Tibial nerve (tissue), 4 donors: ENCODE measurements around the gene CHAC1. TPM values are rescaled to one million over a fixed set of nuclear protein-coding genes. Genes with fewer than 3 reads are reported as not detected.
A peak's percentile ranks its signal among the peaks of the same experiment; 100 is the strongest.

Source experiments
- DNase-seq, 2 donors: peaks; one replicate each; pipeline ENCODE4 v3.0.0-alpha.2; 2019; ENCODE audit warnings: low spot score in 2 of 2
- H3K27ac ChIP-seq, 4 donors: fragments of 200-600 bp; sonication (generic) in 3 of 4; one replicate each; pipeline ENCODE4 v1.5.1; 2017 to 2019; ENCODE audit warnings: mild to moderate bottlenecking in 1 of 4
- H3K27me3 ChIP-seq, 2 donors: fragments of 200-600 bp; sonication (generic) in 1 of 2; one replicate each; pipeline versions ENCODE4 v1.5.1 to v1.6.0; 2017 to 2019
- H3K36me3 ChIP-seq, 3 donors: fragments of 200-600 bp; sonication (generic); one replicate each; pipeline ENCODE4 v1.5.1; 2018 to 2019
- H3K4me1 ChIP-seq, 4 donors: fragments of 200-600 bp; sonication (generic) in 3 of 4; one replicate each; pipeline ENCODE4 v1.5.1; 2017 to 2019
- H3K4me3 ChIP-seq, 4 donors: fragments of 200-600 bp; sonication (generic) in 3 of 4; one replicate each; pipeline ENCODE4 v1.5.1; 2017 to 2019; ENCODE audit warnings: mild to moderate bottlenecking in 1 of 4, moderate library complexity in 1 of 4
- H3K9me3 ChIP-seq, 4 donors: fragments of 200-600 bp; sonication (generic) in 3 of 4; one replicate each; pipeline ENCODE4 v1.5.1; 2017 to 2019
- EP300 ChIP-seq, 2 donors: sonication (generic); formaldehyde crosslinking; IDR thresholded peaks; one replicate each; pipeline ENCODE4 v1.6.1; 2017; ENCODE audit warnings: antibody characterized with exemption in 2 of 2, mild to moderate bottlenecking in 1 of 2
- POLR2A ChIP-seq, 2 donors: fragments of 450-650 bp; IDR thresholded peaks; one replicate each; pipeline ENCODE4 v1.6.1; 2017; ENCODE audit warnings: antibody characterized with exemption in 2 of 2, mild to moderate bottlenecking in 2 of 2, moderate library complexity in 2 of 2
- WGBS, 2 donors: methylation state at CpG; one replicate each; pipeline ENCODE4 v1.1.5; 2018; 5-methylcytosine and 5-hydroxymethylcytosine counted together
- total RNA-seq, 4 donors: library from RNA; depleted of rRNA; stranded (reverse); fragments of >200 nt; gene quantifications; one replicate each; pipeline ENCODE4 v1.1.0, GENCODE V29; 2016
- TF ChIP-seq, protein P1 (sequence below), 5 experiments: fragments of 200-600 bp in 3 of 5; fragments of 450-650 bp in 2 of 5; sonication (generic) in 3 of 5; IDR thresholded peaks; one replicate each; pipeline ENCODE4 v1.5.1; 2016 to 2019; ENCODE audit warnings: antibody characterized with exemption in 5 of 5, mild to moderate bottlenecking in 3 of 5, moderate library complexity in 2 of 5

The CHAC1 gene
- total RNA-seq, 4 donors from 2014 or later = 2.7 TPM; not detected in 3

DNA sequence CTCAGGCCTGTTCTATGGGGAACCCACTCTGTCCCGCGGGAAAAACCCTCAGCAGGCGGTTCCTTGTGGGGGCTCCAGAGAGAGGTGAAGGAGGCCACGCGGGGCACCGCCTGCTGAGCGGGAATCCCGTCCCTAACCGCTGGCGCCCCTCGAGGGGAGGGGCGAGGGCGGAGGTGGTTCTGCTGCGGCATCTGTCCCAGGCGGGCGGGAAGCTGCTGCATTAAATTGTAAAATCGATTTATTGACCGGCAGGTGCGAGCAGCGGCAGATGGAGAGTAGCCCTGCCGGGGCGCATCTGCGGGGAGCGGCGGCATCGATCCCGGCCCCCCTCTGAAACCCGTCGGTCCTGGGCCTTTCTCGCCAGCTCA, 27.8 kb upstream of the CHAC1 start:
- H3K9me3 ChIP-seq = no peaks in the 10 kb centered on the region
- peak overlapping the region in 1 of 4 donors; percentile 32 for H3K4me3 ChIP-seq
- WGBS, 2 donors = 15 to 56% methylated on average over 30 of the region's 30 CpGs

DNA sequence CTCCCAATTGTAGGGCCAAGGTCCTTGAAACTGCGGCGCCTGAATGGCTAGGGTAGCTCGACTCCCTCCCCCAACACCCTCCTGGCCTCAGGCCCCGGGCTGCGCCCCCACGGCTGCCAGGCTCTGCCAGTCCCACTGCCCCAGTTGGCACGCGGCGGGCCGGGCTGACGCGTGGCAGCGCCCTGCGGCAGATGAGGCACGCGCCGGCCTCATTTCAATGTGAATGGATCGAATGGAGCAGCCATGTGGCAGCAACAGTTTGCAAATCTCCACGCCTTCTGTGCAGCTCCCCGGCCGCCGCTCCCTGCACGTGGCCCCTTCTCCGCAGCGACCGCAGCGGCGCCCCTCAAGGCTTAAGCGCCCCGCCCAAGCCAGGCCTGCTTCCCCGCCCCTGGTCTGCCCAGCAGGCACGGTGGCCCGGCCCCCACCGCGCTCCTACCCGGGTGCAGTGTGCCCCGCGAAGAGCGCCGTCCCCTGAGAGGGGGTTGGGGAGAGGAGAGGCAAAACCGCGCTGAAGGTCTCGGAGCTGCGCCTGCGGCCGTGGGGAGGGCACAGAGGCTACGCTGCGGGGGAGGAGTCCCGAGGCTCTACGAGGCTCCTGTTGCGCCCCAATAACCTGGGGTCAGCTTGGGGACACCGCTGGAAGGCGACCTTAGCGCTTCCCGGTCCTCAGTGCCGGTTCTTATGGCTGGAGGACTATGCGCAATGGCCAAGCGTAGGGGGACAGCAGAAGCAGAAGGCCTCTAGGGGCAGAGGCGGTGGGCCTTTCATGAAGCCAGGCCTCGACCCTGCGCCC, 27.2 kb upstream of the CHAC1 start:
- no peak overlapping the region for H3K27ac ChIP-seq
- peaks cover 0 to 57% (median 44%) of the 10 kb centered on the region in 4 donors for H3K4me1 ChIP-seq
- peaks cover 0 to 61% of the 10 kb centered on the region in 2 donors for H3K27me3 ChIP-seq
- H3K4me3 ChIP-seq = peak overlapping the region in 2 of 4 donors; percentile 20 to 32
- H3K36me3 ChIP-seq = no peaks in the 10 kb centered on the region
- 10 to 14% methylated on average over 49 to 61 of the region's 61 CpGs for WGBS, 2 donors
- no peaks in the 10 kb centered on the region for H3K9me3 ChIP-seq
- DNase-seq = no peak
- TF ChIP-seq POLR2A (IDR thresholded peaks at IDR 0.05) (no peak), EP300 (IDR thresholded peaks at IDR 0.05) (no peak)
- TF ChIP-seq, protein P1, sequence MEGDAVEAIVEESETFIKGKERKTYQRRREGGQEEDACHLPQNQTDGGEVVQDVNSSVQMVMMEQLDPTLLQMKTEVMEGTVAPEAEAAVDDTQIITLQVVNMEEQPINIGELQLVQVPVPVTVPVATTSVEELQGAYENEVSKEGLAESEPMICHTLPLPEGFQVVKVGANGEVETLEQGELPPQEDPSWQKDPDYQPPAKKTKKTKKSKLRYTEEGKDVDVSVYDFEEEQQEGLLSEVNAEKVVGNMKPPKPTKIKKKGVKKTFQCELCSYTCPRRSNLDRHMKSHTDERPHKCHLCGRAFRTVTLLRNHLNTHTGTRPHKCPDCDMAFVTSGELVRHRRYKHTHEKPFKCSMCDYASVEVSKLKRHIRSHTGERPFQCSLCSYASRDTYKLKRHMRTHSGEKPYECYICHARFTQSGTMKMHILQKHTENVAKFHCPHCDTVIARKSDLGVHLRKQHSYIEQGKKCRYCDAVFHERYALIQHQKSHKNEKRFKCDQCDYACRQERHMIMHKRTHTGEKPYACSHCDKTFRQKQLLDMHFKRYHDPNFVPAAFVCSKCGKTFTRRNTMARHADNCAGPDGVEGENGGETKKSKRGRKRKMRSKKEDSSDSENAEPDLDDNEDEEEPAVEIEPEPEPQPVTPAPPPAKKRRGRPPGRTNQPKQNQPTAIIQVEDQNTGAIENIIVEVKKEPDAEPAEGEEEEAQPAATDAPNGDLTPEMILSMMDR (IDR thresholded peaks at IDR 0.05) = no peak

More for the DNA sequence above, 27.8 kb upstream of the CHAC1 start:
- H3K4me1 ChIP-seq = peaks cover 0 to 52% (median 39%) of the 10 kb centered on the region in 4 donors
- H3K36me3 ChIP-seq = no peaks in the 10 kb centered on the region
- TF ChIP-seq POLR2A (IDR thresholded peaks at IDR 0.05) = no peak
- TF ChIP-seq EP300 (IDR thresholded peaks at IDR 0.05) = no peak
- TF ChIP-seq, protein P1 (IDR thresholded peaks at IDR 0.05) = no peak
- H3K27me3 ChIP-seq = peaks cover 0 to 55% of the 10 kb centered on the region in 2 donors
- DNase-seq = no peak
- H3K27ac ChIP-seq = no peak overlapping the region

DNA sequence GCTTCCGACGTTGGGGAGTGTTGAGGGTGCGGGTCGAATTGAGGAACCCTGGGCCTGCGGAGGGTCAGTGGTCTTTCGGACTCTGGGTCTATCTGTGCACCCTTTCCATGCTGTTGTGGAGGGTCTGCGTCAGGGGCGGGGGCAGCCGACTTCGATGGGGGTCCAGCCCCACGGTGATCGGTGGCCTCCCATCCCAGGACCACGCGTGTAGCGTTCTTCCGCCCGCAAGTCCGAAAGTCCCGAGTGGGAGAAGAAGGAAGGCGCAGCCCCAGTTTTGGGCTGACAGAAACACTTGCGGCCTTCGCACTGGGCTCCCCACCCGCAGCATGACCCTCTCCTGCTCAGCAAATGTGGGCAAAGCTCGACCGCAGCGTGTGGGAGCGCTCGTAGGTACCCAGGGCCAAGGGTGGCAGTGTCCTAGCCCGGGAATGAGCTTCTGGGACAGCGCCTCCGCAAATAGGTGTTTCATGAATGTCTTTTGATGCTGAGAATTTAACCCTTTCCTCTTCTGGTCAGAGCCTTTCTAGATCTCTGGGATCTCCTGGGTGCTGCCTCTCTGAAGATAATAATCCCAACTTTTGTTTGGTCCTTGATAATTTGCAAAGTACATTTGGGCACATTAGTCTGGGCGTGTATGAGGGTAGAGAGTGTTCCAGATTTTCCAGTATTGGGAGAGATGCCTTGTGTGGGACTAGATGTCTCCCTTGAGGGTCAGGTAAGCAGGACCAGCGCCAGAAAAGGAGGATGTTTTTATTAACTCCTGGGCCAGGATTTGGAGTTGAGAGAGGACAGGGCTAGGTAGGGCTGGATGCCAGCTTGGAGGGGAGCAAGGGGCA, 26.4 kb upstream of the CHAC1 start:
- Histone ChIP-seq H3K27ac (no peak overlapping the region), H3K4me3 (peak overlapping the region in 1 of 4 donors; percentile 20), H3K27me3 (peaks cover 0 to 69% of the 10 kb centered on the region in 2 donors), H3K36me3 (no peaks in the 10 kb centered on the region), H3K4me1 (peaks cover 0 to 62% (median 48%) of the 10 kb centered on the region in 4 donors), H3K9me3 (no peaks in the 10 kb centered on the region)
- no peak for DNase-seq
- TF ChIP-seq POLR2A (IDR thresholded peaks at IDR 0.05) (no peak), EP300 (IDR thresholded peaks at IDR 0.05) (no peak)
- TF ChIP-seq, protein P1 (IDR thresholded peaks at IDR 0.05) = no peak
- WGBS, 2 donors = 33 to 38% methylated on average over 22 to 33 of the region's 33 CpGs

DNA sequence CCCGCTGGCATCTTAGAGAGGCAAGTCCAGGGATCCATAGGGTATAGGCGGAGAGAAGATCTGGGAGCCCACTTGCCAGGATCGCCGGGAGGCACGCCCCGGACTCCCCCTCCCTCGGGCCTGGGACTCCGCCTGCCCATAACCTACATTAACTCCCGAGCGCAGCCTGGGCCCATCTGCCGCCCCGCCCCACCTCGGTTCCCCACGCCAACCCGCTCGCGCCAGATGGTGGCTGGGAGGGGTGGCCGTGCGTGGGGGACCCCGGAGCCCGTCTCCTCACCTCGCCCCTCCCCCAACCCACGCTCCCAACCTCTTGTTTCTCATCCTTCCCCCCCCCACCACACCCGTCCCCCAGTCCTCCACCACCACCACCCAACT, 25.8 kb upstream of the CHAC1 start:
- DNase-seq = no peak
- no peak overlapping the region for H3K27ac ChIP-seq
- peaks cover 0 to 76% of the 10 kb centered on the region in 2 donors for H3K27me3 ChIP-seq
- TF ChIP-seq POLR2A (IDR thresholded peaks at IDR 0.05) (no peak), EP300 (IDR thresholded peaks at IDR 0.05) (no peak)
- TF ChIP-seq, protein P1 (IDR thresholded peaks at IDR 0.05) = no peak
- WGBS, 2 donors = 15 to 18% methylated on average over 17 to 23 of the region's 24 CpGs
- H3K4me1 ChIP-seq = peaks cover 0 to 62% (median 48%) of the 10 kb centered on the region in 4 donors
- no peaks in the 10 kb centered on the region for H3K9me3 ChIP-seq
- no peaks in the 10 kb centered on the region for H3K36me3 ChIP-seq
- peak overlapping the region in 3 of 4 donors; percentile 25 to 56 (median 42) for H3K4me3 ChIP-seq
